ENCODE data around the gene GSTT2. TPM values are rescaled to one million over a fixed set of nuclear protein-coding genes. Genes with fewer than 3 reads are reported as not detected.

Gene GSTT2
- total RNA-seq, 1 donor from 2014 or later, result not detected

DNA sequence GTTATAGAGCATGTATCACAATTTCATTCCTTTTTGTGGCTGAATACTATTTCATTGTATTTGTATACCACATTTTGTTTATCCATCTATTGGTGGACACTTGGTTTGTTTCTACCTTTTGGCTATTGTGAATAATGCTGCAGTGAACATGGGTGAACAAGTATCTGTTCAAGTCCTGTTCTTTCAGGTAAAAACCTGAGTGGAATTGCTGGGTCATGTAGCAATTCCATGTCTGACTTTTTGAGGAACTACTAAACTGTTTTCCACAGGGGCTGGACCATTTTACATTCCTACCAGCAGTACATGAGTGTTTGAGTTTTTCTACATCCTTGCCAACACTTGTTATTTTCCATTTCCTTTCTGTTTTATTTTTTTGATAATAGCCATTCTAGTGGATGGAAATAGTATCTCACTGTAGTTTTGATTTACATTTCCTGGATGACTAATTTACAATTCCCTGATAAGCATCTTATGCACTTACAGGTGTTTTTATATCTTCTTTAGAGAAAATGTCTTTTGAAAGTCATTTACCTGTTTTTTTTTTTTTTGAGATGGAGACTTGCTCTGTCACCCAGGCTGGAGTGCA is 43.4 kb downstream of the GSTT2 start:
- DNase-seq (ENCODE audit: low read depth), result no peak
- no peak overlapping the region for H3K4me3 ChIP-seq (ENCODE audit: low read depth, low read length)
- TF ChIP-seq, protein P1, sequence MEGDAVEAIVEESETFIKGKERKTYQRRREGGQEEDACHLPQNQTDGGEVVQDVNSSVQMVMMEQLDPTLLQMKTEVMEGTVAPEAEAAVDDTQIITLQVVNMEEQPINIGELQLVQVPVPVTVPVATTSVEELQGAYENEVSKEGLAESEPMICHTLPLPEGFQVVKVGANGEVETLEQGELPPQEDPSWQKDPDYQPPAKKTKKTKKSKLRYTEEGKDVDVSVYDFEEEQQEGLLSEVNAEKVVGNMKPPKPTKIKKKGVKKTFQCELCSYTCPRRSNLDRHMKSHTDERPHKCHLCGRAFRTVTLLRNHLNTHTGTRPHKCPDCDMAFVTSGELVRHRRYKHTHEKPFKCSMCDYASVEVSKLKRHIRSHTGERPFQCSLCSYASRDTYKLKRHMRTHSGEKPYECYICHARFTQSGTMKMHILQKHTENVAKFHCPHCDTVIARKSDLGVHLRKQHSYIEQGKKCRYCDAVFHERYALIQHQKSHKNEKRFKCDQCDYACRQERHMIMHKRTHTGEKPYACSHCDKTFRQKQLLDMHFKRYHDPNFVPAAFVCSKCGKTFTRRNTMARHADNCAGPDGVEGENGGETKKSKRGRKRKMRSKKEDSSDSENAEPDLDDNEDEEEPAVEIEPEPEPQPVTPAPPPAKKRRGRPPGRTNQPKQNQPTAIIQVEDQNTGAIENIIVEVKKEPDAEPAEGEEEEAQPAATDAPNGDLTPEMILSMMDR (conservative IDR thresholded peaks at IDR 0.05; ENCODE audit: low read depth, low read length), result no peak

DNA sequence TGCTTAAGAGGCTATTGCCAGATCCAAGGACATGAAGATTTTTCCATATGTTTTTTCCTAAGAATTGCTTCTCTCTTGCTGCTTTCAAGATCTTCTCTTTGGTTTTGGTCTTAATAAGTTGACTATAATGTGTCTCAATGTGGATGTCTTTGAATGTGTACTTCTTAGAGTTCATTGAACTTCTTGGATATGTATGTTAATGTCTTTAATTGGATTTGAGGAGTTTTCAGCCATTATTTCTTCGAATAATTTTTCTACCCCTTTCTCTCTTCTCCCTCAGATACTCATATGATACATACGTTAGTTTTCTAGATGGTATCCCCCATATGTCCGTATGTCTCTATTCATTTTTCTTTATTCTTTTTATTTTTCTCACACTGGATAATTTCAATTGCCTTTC is 44.4 kb downstream of the GSTT2 start:
- no peak overlapping the region for H3K4me3 ChIP-seq (ENCODE audit: low read depth, low read length)
- TF ChIP-seq, protein P1 (conservative IDR thresholded peaks at IDR 0.05; ENCODE audit: low read depth, low read length), result no peak
- DNase-seq (ENCODE audit: low read depth), result no peak

DNA sequence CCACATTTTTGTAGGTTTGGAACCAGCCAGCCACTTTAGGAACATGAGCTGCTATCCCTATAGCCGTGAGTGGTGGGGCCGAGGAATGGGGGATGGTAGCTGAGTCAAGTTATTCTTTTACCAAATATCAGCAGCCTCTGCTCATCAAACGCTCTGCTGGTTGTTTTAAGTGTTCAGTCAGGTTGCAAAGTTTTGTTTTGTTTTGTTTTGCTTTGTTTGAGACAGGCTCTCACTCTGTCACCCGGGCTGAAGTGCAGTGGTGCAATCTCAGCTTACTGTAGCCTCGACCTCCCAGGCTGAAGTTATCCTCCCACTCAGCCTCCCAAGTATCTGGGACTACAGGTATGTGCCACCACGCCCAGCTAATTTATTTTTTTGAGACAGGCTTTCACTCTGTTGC is 45.5 kb downstream of the GSTT2 start:
- DNase-seq (ENCODE audit: low read depth), result no peak

DNA sequence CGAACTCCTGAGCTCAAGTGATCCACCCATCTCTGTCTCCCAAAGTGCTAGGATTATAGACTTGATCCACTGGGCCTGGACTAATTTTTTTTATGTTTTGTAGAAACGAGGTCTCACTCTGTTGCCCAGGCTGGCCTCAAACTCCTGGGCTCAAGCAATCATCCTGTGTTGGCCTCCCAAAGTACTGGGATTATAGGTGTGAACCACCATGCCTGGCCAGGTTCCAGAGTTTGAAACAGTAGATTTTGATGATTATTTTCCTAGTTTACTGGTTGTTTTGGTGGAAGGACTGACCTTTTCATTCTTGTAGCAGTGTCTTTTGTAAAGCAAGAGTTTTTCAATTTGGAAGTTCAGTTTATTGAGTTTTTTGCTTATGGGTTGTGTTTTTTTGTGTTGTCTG is 46.1 kb downstream of the GSTT2 start:
- TF ChIP-seq, protein P1 (conservative IDR thresholded peaks at IDR 0.05; ENCODE audit: low read depth, low read length), result no peak
- no peak for DNase-seq (ENCODE audit: low read depth)
- H3K4me3 ChIP-seq (ENCODE audit: low read depth, low read length), result no peak overlapping the region

More for the DNA sequence above, 45.5 kb downstream of the GSTT2 start:
- no peak overlapping the region for H3K4me3 ChIP-seq (ENCODE audit: low read depth, low read length)
- TF ChIP-seq, protein P1 (conservative IDR thresholded peaks at IDR 0.05; ENCODE audit: low read depth, low read length), result no peak

DNA sequence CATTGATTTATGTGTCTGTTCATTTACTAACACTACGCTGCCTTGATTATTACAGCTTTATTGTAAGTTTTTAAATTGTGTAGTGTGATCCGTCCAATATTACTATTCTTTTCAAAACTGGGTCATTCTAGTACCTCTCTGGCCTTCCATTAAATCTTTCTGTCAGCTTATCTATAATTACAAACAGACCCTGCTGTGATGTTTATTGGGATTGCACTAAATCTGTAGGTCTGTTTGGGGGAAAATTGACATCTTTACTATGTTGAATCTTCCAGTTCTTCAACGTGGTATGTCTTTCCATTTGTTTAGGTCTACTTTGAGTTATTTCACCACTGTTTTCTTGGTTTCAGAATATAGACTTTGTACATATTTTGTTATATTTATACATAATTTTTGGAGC is 46.8 kb downstream of the GSTT2 start:
- no peak overlapping the region for H3K4me3 ChIP-seq (ENCODE audit: low read depth, low read length)
- TF ChIP-seq, protein P1 (conservative IDR thresholded peaks at IDR 0.05; ENCODE audit: low read depth, low read length), result no peak
- DNase-seq (ENCODE audit: low read depth), result no peak

DNA sequence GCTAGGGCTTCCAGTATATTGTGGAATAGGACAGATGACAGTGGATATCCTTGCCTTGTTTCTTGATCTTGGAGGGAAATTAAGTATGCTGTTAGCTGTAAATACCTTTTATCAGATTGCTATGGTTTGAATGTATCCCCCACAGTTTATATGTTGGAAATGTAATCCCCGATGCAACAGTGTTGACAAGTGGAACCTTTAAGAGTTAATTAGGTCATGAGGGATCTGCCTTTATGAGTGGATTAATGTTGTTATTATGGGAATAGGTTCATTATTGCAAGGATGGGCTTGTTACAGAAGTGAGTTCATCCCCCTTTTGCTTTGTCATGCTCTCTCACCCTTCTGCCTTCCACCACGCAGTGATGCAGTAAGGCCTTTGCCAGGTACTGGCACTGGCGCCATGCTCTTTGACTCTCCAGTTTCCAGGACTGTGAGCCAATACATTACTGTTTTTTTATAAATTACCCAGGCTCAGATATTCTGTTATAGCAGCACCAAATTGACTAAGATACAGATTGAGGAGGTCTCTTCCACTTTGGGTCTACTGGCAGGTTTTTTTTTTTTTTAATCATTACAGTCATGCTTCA is 47.5 kb downstream of the GSTT2 start:
- TF ChIP-seq, protein P1 (conservative IDR thresholded peaks at IDR 0.05; ENCODE audit: low read depth, low read length), result no peak
- no peak for DNase-seq (ENCODE audit: low read depth)
- no peak overlapping the region for H3K4me3 ChIP-seq (ENCODE audit: low read depth, low read length)

DNA sequence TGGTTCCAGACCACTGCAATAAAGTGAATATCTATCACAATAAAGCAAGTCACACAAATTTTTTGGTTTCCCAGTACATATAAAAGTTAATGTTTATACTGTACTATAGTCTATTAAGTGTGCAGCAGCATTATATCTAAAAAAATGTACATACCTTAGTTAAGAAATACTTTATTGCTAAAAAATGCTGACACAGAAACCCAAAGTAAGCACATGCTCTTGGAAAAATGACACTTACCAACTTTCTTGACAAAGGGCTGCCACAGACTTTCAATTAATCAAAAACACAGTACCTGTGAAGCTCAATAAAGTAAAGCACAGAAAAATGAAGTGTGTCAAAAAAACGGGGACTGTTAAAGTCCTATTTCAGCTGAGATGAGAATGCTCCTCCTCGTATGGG is 48.1 kb downstream of the GSTT2 start:
- H3K4me3 ChIP-seq (ENCODE audit: low read depth, low read length), result no peak overlapping the region
- TF ChIP-seq, protein P1 (conservative IDR thresholded peaks at IDR 0.05; ENCODE audit: low read depth, low read length), result no peak
- no peak for DNase-seq (ENCODE audit: low read depth)
